Skeletal muscle cell (primary cell): Measurements from ENCODE around the gene RNASE8.

Source experiments
- DNase-seq: peaks from one replicate; pipeline ENCODE4 v3.0.0-alpha.2; 2010; ENCODE audit warnings: low read depth
- H3K4me3 ChIP-seq: 2 replicates; pipeline ENCODE4 v1.5.1; 2011; ENCODE audit warnings: low read depth, mild to moderate bottlenecking, control low read depth, low read length, moderate library complexity

Gene RNASE8

DNA sequence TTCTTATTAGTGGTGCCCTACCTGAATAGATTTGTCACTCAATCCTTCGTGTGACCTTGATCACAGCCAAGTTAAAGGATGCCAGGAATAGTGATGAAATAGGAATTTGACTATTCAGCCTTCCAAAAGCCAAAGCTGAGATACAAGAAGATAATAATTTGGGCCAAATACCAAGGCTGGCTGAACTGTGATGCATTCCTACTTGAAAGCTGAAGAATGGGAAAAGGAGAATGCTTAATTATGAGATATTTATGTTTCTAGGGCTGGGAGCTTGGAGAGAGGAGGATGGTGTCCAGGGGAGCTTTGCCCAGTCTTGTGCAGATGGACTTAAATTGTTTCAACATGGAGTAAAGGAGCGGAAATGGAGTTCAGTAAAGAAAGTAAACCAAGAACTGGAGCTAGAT lies 10.2 kb upstream of the RNASE8 start:
- H3K4me3 ChIP-seq = no peak overlapping the region
- no peak for DNase-seq

DNA sequence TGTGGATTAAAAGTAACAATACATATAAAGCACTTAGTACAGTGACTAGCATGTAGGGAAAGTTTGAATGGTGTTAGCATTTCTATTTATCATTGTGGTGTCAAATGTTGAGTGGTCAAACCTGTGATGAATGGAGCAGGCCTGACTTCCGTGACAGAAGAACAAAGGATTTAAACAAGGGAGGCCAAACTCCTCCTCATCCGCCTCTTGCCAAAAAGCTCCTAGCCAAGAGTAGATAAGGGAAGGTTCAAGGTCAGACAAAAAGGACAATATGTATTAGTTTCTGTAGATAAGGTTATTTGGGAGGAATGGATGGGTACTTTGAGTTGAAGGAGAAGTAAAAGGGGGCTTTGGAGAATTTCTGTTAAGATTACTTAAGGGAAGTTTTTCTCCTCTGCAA lies 9.0 kb upstream of the RNASE8 start:
- no peak overlapping the region for H3K4me3 ChIP-seq
- DNase-seq = no peak

DNA sequence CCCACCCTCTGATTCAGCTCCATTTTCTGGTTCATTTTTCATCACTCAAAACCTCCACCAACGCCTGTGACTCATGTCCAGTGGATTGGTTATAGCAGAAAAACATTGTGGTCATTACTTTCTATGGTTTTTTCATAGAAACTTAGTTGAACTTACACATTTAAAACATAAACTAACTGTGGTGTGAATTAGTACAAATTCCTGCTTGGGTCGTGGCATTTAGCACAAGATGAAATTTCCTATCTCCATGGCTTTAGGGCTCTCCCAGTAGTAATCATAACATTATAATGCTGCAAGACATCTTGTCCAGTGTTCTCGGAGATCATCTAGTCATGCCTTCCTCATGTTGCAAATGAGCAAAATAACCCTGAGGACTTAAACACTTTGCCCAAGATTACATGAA lies 8.3 kb upstream of the RNASE8 start:
- no peak for DNase-seq
- H3K4me3 ChIP-seq = no peak overlapping the region

DNA sequence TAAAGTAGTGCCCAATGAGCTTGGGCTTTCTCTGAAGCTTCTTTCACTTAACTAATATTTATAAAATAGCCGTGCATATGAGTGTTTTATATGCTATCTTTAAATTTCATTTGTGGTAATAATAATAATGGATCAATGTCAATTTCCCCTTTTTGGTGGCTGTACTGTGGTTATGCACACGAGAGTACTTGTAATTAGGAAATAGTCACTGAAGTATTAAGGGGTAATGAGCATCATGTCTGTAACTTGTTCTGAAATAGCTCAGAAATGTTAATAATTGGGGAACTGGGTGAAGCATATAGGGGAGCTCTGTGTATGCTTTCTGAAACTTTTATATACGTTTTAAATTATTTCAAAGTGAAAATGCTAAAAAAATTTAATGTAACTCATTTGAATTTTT lies 7.0 kb upstream of the RNASE8 start:
- no peak for DNase-seq
- no peak overlapping the region for H3K4me3 ChIP-seq

DNA sequence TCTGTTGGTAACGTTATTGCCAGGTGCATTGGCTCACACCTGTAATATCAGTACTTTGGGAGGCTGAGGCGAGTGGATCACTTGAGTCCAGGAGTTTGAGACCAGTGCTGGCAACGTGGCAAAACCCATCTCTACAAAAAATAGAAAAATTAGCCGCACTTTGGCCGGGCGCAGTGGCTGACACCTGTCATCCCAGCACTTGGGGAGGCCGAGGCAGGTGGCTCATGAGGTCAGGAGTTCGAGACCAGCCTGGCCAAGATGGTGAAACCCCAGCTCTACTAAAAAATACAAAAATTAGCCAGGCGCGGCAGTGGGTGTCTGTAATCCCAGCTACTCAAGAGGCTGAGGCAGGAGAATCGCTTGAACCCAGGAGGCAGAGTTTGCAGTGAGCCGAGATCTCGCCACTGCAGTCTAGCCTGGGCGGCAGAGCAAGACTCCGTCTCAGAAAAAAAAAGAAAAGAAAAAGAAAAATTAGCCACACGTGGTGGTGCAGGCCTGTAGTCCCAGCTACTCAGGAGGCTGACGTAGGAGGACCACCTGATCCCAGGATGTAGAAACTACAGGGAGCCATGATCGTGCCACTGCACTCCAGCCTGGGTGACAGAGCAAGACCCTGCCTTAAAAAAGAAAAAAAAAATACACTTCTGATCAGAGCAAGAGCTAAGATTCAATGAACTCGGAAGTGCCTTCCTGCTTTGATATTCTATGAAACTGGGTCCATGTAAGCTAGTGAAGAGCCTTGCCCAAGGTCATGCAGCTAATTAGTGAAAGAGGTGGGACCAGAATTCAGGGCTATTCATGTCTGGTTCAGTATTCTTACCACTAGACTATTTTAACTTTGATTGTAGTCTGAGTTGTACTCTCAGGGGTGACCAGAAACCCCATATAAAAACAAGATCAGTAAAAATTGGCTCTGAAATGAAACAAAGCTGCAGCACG lies 4.2 kb upstream of the RNASE8 start:
- H3K4me3 ChIP-seq = no peak overlapping the region
- DNase-seq = no peak

DNA sequence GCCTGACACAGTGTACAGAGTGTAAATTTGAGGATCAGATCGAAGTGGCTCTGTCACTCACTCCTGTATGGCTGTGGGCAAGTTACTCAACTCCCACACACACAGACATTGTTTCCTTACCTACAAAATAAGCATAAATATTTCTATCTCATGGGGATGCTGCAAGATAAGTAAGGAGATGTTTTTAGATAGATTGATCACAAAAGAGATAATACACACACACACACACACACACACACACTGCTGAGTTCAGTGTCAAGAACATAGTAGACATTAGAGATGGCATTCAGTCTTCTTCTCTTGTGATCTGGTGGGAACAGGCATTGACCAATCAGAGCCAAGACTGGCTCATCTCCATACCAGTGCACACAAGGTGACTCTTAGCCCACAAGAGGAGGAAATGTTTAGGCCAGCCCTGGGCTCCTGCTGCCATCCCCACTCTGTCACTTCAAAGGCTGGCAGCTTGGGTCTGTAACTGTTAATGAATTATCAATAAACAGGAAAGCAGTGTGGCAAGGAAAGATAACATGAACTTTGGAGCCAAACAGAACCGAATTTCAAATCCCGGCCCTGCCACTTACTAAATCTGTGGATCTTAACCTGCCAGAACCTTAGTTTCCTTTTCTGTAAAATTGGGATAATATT lies 3.4 kb upstream of the RNASE8 start:
- no peak overlapping the region for H3K4me3 ChIP-seq
- no peak for DNase-seq

DNA sequence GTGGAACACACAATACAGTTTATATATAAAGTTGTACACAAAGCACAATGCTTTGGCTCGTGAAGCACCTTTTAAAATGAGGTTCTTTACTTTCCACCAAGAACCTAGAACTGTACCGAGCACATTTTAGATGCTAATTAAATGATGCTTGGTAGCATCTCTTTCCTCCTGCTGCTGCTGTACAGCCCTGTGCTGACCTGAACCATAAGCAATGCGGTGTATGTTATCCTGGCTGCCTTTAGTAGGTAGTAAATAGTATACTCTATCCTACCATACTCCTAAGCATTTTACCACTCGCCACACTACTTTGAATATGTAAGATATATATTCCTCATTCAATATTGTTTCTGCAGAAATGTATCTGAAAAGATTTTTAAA lies 2.9 kb upstream of the RNASE8 start:
- H3K4me3 ChIP-seq = no peak overlapping the region
- DNase-seq = no peak

DNA sequence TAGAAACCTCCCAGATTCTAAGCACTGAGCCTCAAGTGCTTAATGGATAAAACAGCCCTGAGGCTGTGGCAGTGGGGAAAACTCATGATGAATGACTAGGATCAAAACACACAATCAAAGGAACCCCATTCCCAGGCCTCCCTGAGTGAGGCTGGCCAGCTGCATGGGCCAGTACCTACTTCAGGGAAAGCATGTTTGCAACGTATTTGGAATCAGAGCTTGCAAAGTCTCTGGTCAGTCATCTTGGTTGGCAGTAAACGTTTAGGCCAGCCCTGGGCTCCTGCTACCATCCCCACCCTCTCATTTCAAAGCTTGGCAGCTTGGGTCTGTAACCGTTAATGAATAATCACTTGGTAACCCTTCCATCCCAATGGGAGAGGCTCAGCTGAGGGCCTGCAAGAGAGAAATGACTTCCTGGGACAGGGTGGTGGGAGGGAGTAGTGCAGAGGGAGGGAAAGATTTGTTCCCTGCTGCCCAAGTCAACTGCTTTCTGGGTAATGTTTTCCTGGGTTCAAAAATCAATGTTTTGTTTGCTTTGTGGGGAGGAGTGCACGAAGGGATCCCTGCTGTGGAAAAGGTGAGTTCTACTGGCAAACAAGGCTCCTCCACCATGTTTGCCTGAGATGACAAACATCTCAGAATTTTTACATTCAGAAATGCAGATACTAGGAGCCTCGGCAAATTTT lies 2.0 kb upstream of the RNASE8 start:
- no peak overlapping the region for H3K4me3 ChIP-seq

DNA sequence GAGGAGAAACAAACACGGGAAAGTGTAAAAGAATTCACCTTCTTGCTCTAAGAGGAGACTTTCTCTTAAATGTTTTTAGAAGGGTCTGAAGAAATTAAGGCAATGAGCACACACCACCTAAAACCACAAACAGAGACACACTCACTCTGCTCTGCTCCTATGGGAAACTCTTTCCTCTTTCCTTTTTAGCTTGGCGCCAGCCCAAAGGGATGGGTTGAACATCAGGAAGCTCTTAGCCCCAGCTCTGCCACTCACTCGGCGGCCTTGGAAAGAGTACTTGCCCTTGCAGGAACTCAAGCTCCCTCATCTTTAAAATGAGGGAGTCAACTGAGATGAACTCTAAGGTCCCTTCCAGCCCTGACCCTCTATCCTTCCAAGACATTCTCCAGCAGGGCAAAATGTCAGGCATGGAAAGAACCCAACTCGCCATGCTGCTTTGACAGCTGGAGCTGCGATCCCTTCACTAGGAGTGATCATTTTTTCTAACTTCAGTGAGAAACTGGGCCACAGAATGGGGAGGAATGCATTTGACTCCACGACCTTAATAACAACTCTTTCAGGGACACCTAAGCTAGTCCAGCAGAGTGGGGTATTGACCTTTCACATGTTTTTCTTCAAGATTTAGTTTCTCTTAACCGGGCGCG lies 980 bp upstream of the RNASE8 start:
- DNase-seq = no peak
- H3K4me3 ChIP-seq = no peak overlapping the region

More for the DNA sequence above, 2.0 kb upstream of the RNASE8 start:
- no peak for DNase-seq

DNA sequence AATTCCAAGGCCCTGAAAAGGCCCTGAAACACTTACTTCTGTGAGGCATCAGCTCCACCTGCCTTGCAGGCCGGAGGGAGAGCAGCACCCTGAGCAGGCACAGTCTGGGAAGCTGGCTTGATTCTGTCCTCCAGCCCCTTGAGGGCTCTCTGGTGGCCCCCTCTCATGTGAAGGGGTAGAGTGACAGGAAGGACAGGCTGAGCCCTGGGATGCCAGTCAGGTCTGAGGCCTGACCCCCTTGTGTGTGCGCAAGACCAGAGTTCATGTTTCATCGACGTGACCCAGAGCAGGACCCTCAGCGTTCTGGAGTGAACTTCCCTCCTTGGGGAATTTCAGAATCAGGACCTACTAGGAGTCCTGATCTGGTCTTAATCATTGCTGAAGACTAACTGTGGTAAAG lies 1.3 kb downstream of the RNASE8 start:
- no peak for DNase-seq
- H3K4me3 ChIP-seq = no peak overlapping the region

DNA sequence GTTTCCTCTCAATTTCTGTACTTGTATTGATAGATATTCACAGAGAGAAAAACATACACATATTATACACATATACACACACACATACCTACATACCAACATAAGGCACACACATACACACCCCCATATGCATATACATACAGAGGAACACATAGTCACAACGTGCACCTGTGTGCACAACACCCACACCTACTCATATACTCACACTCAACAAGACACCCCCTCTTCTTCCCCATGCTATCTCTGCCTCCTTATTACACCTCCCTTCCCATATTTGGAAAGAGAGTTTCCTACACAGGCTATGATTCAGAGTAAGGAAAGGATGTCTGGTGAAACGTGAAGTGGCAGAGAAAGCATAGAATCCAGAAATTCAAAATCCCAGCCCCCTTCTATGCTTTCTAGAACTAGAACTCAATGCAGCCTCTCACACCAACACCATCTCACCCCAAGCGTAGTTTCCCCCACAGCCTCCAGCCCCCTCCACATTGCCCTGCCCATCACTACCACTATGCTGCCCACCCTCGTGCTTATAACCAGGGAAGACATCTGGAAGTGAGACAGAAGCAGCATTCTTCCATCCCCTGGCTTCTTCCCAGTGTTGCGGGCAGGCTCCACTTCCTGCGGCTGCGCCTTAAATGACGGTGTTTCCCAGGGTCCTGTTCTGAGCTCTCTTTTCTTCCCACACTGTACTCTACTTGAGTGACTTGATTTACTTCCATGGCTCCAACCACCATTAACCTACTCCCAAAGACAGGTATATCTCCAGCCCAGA lies 2.4 kb downstream of the RNASE8 start:
- DNase-seq = no peak
- no peak overlapping the region for H3K4me3 ChIP-seq

DNA sequence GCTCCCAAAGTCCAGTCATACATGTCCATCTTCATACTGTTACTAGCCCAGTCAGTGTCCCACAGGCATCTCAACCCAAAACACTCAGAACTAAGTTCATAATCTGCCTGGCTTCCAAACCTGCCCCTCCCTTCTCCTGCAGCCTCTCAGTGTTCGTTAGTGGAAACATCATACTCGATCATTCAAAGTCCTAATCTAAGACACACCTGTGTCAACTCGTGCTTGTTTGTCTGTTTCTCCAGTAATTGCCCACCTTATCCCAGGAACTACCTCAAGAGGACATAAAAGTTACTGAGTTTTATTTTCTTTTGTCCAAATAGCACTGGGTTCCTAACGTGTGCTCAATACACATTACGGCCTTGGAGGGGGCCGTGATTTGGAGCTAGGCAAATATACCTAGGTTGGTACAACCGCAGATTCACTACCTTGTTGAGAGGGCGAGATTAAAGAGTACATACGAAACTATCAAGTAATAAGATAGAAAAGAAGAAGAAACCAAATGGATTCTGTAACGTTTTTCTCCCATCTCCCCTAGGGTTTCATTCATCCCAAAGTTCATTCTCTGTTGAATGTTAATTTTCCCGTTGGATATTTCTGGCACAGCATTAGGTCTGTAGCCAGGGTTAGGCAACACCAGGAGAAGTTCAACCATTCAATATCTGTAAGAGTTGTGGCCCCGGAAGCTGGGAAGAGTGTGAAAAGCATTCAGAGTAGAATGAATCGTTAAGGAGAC lies 3.2 kb downstream of the RNASE8 start:
- DNase-seq = no peak
- no peak overlapping the region for H3K4me3 ChIP-seq

DNA sequence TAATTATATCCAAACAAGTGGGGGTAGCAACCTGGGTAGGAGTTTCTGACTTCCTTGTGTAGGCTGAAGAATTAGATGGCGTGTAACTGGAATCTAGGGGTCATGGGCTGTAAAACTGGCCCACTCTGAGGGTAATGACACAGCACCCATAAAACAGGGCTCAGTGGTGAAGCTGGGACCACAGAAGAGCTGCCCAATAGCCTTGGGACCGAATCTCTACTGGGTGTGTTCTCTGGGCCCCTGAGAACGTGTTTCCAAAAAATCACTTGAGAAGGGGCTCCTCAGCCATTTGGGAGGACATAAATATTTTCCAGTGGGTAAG lies 3.7 kb downstream of the RNASE8 start:
- DNase-seq = no peak

DNA sequence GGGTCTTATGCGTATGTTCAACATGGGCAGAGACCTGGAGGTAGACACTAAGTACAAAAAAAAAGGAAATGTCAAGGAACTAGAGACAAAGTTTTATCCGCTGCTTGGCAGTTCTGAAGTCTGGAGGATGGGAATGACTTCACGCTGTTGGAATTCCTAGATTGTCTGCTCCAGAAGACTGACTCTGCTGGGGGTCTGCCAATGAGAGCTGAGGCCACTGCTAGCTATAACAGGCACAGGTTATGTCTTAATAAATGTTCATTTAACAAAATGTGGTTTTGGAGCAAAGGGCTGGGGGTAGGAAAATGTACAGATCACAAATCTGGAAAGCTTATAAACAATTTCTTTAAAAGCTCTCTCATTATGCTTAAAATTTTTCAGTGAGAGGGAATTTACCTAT lies 5.9 kb downstream of the RNASE8 start:
- DNase-seq = peak; percentile 62
- H3K4me3 ChIP-seq = no peak overlapping the region

More for the DNA sequence above, 3.7 kb downstream of the RNASE8 start:
- H3K4me3 ChIP-seq = no peak overlapping the region

DNA sequence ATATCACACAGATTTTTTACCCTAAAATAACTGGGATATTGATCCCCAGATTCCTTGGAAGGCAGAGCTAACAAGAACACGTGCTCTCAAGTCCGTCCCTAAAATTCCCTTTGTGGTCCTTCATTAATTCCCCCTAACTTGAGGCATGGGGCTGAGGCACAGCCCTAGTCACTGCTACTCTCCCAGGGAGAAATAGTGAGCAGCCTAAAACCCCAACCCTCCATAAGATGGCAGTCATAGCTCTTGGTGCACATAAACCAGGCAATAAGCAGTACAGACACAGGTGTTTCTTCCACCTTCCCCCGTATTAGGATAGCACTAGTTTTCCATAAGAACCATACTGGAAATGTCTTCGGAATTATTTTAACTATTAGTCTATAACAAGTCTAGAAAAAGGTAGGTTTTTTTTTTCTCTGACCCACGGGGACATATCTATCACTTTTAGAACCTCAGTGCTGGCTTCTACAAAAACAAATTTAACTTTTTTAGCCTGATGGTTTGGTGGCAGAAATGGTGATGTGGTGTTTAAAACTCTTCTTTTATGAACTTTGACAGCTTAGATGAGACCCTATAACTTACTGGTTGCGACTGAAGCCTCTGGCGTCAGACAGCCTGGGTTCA lies 9.4 kb downstream of the RNASE8 start:
- no peak overlapping the region for H3K4me3 ChIP-seq
- DNase-seq = no peak

DNA sequence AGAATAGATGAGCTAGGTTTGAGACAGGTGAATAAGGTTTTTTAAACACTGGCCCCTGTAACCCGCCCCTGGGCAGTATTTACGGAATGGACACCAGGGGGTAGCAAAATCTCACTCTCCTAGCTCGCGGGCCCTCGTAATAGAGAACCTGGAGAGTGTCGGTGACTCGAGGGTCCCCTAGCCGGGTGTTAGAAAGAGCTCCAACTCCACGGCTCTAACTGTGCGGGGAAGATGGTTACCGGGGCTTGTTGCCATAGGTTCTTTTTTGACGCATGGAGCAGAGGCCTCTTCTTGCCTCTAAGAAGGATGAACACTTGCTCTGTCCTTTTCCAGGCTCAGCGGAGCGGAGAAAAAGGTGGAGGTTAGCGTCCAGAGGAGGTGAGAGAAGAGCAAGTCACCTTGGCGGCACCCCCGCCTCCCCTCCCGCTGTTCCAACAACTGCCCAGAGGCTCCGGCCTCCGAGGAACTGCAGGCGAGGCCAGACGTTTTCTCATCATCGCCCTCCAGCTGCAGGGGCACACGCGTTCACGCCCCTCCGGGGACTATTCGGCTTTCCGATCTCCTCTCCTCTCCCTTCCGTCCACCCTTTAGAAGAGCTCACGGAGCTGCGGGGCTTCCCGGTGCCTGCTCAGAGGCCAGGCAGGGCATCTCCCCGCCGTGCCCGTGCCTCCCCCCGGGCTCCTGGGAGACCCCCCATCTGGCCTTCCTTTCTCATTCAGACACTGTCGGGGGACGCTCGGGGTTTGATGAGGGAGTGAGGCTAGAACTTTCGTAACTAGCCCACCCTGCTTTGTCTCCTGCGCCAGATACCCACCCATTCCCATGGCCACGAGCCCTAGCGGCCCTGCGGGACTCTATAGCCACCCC lies 11.1 kb downstream of the RNASE8 start:
- no peak for DNase-seq
- peak overlapping the region; percentile 74 for H3K4me3 ChIP-seq

DNA sequence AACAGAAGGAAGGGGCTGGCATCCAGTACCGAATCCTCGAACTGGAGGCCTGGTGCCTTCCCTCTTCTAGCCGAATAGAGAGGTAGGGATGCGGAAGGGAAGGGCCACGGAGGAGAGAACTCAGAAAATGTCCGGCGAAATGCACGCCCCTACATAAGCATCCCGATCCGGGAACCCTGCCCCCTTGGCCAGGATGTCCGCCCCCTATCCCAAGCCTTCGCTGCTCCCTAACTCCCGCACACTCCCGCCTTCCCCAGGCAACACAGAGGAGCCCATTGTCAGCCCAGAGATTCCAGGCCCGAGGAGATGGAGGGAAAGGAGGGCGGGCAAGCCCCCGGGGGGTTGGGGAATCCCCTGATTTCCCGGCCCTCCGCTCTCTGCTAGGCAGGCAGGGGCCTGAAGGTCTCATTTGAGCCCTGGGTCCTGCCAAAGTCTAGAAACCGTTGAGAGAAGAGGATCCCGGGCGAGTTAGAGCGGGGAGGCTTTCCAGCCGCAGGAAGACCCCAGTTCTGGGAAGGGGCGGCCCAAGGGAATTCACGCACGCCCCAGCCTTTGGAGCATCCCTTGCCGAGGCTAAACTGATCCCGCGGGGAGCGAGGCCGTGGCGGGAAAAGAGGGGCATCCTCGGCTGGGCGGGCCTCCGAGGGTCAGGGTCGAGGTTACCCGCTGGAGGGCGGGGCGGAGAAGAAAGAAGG lies 11.9 kb downstream of the RNASE8 start:
- no peak for DNase-seq

More for the DNA sequence above, 11.9 kb downstream of the RNASE8 start:
- peak overlapping the region; percentile 74 for H3K4me3 ChIP-seq
